ENCODE data around the gene DTX3. TPM values are rescaled to one million over a fixed set of nuclear protein-coding genes. Genes with fewer than 3 reads are reported as not detected.
"Not testable (repeated sequence)": the region's sequence is repeated elsewhere in the genome, so short reads cannot be mapped to it uniquely, and the experiment has no call there.

The DTX3 gene
- 10 to 100 TPM; 15.5 to 16.5 TPM for total RNA-seq

GRCh38 chr12:57604454-57604991 lies at the start of gene DTX3:
DTX3 (plus strand) TSS chr12:57604824; CDS start chr12:57606518, 1,694 bp downstream.
- ChIA-PET CTCF (no interaction called here), POLR2A (no interaction called here)
- H3K9me3 Mint-ChIP-seq = no peaks in the 10 kb centered on the region
- peaks cover 34% of the 10 kb centered on the region for H3K36me3 Mint-ChIP-seq (ENCODE audit: low read depth)
- no peaks in the 10 kb centered on the region for H3K27me3 Mint-ChIP-seq
- DNase-seq = peak; percentile 45
- peak within 1 kb of the TSS; percentile 90 for H3K27ac Mint-ChIP-seq
- peaks cover 23% of the 10 kb centered on the region for H3K4me1 Mint-ChIP-seq
- H3K4me3 Mint-ChIP-seq = peak within 1 kb of the TSS; percentile 76

- peaks cover 7% of the 10 kb centered on the region for H3K4me1 Mint-ChIP-seq
- H3K9me3 Mint-ChIP-seq = no peaks in the 10 kb centered on the region
- H3K36me3 Mint-ChIP-seq (ENCODE audit: low read depth) = no peaks in the 10 kb centered on the region
- H3K27me3 Mint-ChIP-seq = peaks cover 3% of the 10 kb centered on the region
- no peak for DNase-seq
- ChIA-PET CTCF (interaction anchor here (1.4 kb wide), 1 partner anchor 26 kb away, joined by 4 read pairs; no protein-coding TSS in a partner anchor), POLR2A (no interaction called here)
- no peak overlapping the region for H3K27ac Mint-ChIP-seq
- no peak overlapping the region for H3K4me3 Mint-ChIP-seq
Measured at GRCh38 chr12:57554897-57555296, 49.7 kb upstream of the DTX3 start.

GRCh38 chr12:57558864-57559263 lies 45.8 kb upstream of the DTX3 start:
- POLR2A ChIA-PET = no interaction called here
- no peaks in the 10 kb centered on the region for H3K36me3 Mint-ChIP-seq (ENCODE audit: low read depth)
- no peak overlapping the region for H3K4me3 Mint-ChIP-seq
- peaks cover 13% of the 10 kb centered on the region for H3K27me3 Mint-ChIP-seq
- CTCF ChIA-PET = no interaction called here
- no peak for DNase-seq
- H3K4me1 Mint-ChIP-seq = peaks cover 3% of the 10 kb centered on the region
- no peaks in the 10 kb centered on the region for H3K9me3 Mint-ChIP-seq
- no peak overlapping the region for H3K27ac Mint-ChIP-seq

- no peaks in the 10 kb centered on the region for H3K36me3 Mint-ChIP-seq (ENCODE audit: low read depth)
- no peak overlapping the region for H3K4me3 Mint-ChIP-seq
- H3K9me3 Mint-ChIP-seq = no peaks in the 10 kb centered on the region
- POLR2A ChIA-PET = no interaction called here
- H3K27me3 Mint-ChIP-seq = peaks cover 14% of the 10 kb centered on the region
- peaks cover 3% of the 10 kb centered on the region for H3K4me1 Mint-ChIP-seq
- DNase-seq = no peak
- no peak overlapping the region for H3K27ac Mint-ChIP-seq
- CTCF ChIA-PET = no interaction called here
Measured at GRCh38 chr12:57560516-57560915, 44.1 kb upstream of the DTX3 start.

- H3K27ac Mint-ChIP-seq; H3K4me1 Mint-ChIP-seq; H3K4me3 Mint-ChIP-seq; POLR2A ChIA-PET; H3K36me3 Mint-ChIP-seq (ENCODE audit: low read depth); CTCF ChIA-PET; DNase-seq; H3K9me3 Mint-ChIP-seq: not testable (repeated sequence)
- H3K27me3 Mint-ChIP-seq = peaks cover 14% of the 10 kb centered on the region
Measured at GRCh38 chr12:57561117-57561516, 43.5 kb upstream of the DTX3 start.

- Mint-ChIP-seq H3K36me3 (ENCODE audit: low read depth) (no peaks in the 10 kb centered on the region), H3K4me1 (peaks cover 3% of the 10 kb centered on the region), H3K27me3 (peaks cover 14% of the 10 kb centered on the region), H3K27ac (no peak overlapping the region), H3K9me3 (no peaks in the 10 kb centered on the region), H3K4me3 (no peak overlapping the region)
- ChIA-PET CTCF (interaction anchor here (0.7 to 1.2 kb wide), 2 partner anchors 20 to 84 kb away, joined by 3 read pairs; no protein-coding TSS in a partner anchor), POLR2A (no interaction called here)
- no peak for DNase-seq
Measured at GRCh38 chr12:57563358-57563757, 41.3 kb upstream of the DTX3 start.

- Mint-ChIP-seq H3K4me1 (peaks cover 3% of the 10 kb centered on the region), H3K27ac (no peak overlapping the region)
- CTCF ChIA-PET = interaction anchor here (1.2 kb wide), 1 partner anchor 19 kb away, joined by 3 read pairs; no protein-coding TSS in a partner anchor
Measured at GRCh38 chr12:57564178-57564740, 40.4 kb upstream of the DTX3 start.

GRCh38 chr12:57568838-57569237 lies 35.8 kb upstream of the DTX3 start:
- no peaks in the 10 kb centered on the region for H3K9me3 Mint-ChIP-seq
- H3K27ac Mint-ChIP-seq = no peak overlapping the region
- DNase-seq = no peak
- H3K4me3 Mint-ChIP-seq = no peak overlapping the region
- no peaks in the 10 kb centered on the region for H3K36me3 Mint-ChIP-seq (ENCODE audit: low read depth)
- ChIA-PET CTCF (interaction anchor here (5.5 kb wide), 1 partner anchor 14 kb away, joined by 32 read pairs; no protein-coding TSS in a partner anchor), POLR2A (no interaction called here)
- peaks cover 1% of the 10 kb centered on the region for H3K27me3 Mint-ChIP-seq
- H3K4me1 Mint-ChIP-seq = no peaks in the 10 kb centered on the region

More at GRCh38 chr12:57564178-57564740, 40.4 kb upstream of the DTX3 start:
- no peak overlapping the region for H3K4me3 Mint-ChIP-seq
- peaks cover 14% of the 10 kb centered on the region for H3K27me3 Mint-ChIP-seq
- no peak for DNase-seq
- H3K9me3 Mint-ChIP-seq = no peaks in the 10 kb centered on the region
- H3K36me3 Mint-ChIP-seq (ENCODE audit: low read depth) = no peaks in the 10 kb centered on the region
- POLR2A ChIA-PET = no interaction called here

GRCh38 chr12:57569858-57570257 lies 34.8 kb upstream of the DTX3 start:
- CTCF ChIA-PET = interaction anchor here (5.5 kb wide), 1 partner anchor 13 kb away, joined by 32 read pairs; no protein-coding TSS in a partner anchor
- Mint-ChIP-seq H3K27me3 (no peaks in the 10 kb centered on the region), H3K36me3 (ENCODE audit: low read depth) (no peaks in the 10 kb centered on the region), H3K4me3 (no peak overlapping the region), H3K27ac (no peak overlapping the region), H3K4me1 (no peaks in the 10 kb centered on the region), H3K9me3 (no peaks in the 10 kb centered on the region)
- no peak for DNase-seq
- POLR2A ChIA-PET = no interaction called here

GRCh38 chr12:57570438-57570837 lies 34.2 kb upstream of the DTX3 start:
- H3K27me3 Mint-ChIP-seq; H3K4me1 Mint-ChIP-seq; DNase-seq; H3K36me3 Mint-ChIP-seq (ENCODE audit: low read depth); H3K9me3 Mint-ChIP-seq; H3K4me3 Mint-ChIP-seq; POLR2A ChIA-PET; H3K27ac Mint-ChIP-seq: not testable (repeated sequence)
- CTCF ChIA-PET = interaction anchor here (0.5 to 5.5 kb wide), 3 partner anchors 12 to 25 kb away, joined by 3 to 32 read pairs (median 4); no protein-coding TSS in a partner anchor

- POLR2A ChIA-PET = no interaction called here
- Mint-ChIP-seq H3K9me3 (no peaks in the 10 kb centered on the region), H3K27ac (no peak overlapping the region), H3K4me3 (no peak overlapping the region), H3K27me3 (no peaks in the 10 kb centered on the region), H3K4me1 (no peaks in the 10 kb centered on the region), H3K36me3 (ENCODE audit: low read depth) (no peaks in the 10 kb centered on the region)
- CTCF ChIA-PET = interaction anchor here (0.8 to 5.5 kb wide), 5 partner anchors 10 to 113 kb away, joined by 3 to 32 read pairs (median 3); partner anchors contain the start of gene GLI1
- DNase-seq = no peak
Measured at GRCh38 chr12:57571926-57572762, 32.5 kb upstream of the DTX3 start.

GRCh38 chr12:57574795-57575194 lies 29.8 kb upstream of the DTX3 start:
- Mint-ChIP-seq H3K4me1 (no peaks in the 10 kb centered on the region), H3K27me3 (no peaks in the 10 kb centered on the region), H3K27ac (no peak overlapping the region), H3K9me3 (no peaks in the 10 kb centered on the region), H3K4me3 (no peak overlapping the region), H3K36me3 (ENCODE audit: low read depth) (no peaks in the 10 kb centered on the region)
- CTCF ChIA-PET = interaction anchor here (1.3 to 2.4 kb wide), 3 partner anchors 8 to 46 kb away, joined by 4 to 9 read pairs (median 5); no protein-coding TSS in a partner anchor
- DNase-seq = no peak
- POLR2A ChIA-PET = no interaction called here

All from activated CD4-positive, alpha-beta T cell treated with anti-CD3 and anti-CD28 coated beads, Interleukin-2, amount 10 ng/mL, durations not matched to agents 7 days and 5 days (primary cell).